K562 (cell line): ENCODE data around the gene LMCD1. TPM values are rescaled to one million over a fixed set of nuclear protein-coding genes. Genes with fewer than 3 reads are reported as not detected.

Experiments used
- IFI16 ChIP-seq: fragments of 250-450 bp; sonication (Bioruptor Pico); IDR thresholded peaks from 2 replicates; pipeline ENCODE4 v2.1.2; 2022; ENCODE audit warnings: mild to moderate bottlenecking, inconsistent platforms
- KHSRP ChIP-seq: fragments of 450-650 bp; IDR thresholded peaks from 2 replicates; pipeline ENCODE4 v1.6.1; 2017
- ZNF668 ChIP-seq: fragments of 250-450 bp; sonication (Bioruptor Pico); IDR thresholded peaks from 2 replicates; pipeline ENCODE4 v1.8.0; 2022; ENCODE audit warnings: mild to moderate bottlenecking, inconsistent platforms
- ZNF696 ChIP-seq: fragments of 250-450 bp; sonication (Bioruptor Pico); conservative IDR thresholded peaks from 2 replicates; pipeline ENCODE4 v1.4.0; 2020; ENCODE audit warnings: mild to moderate bottlenecking, moderate library complexity
- polyA plus RNA-seq, 8 experiments: library from polyadenylated mRNA; depleted of rRNA in 4 of 8; stranded (reverse) in 5 of 8; unstranded in 3 of 8; fragments of >200 nt; fragmentation: Nextera tagmentation in 2 of 8; fragmentation: Illumina TruSeq in 1 of 8; extraction: Ambion mirVana in 2 of 8; extraction: Trizol in 1 of 8; gene quantifications; 2 replicates each; pipeline versions ENCODE4 v1.2.1 to v1.2.3, GENCODE V29; 2011 to 2014; ENCODE audit warnings: inconsistent platforms in 1 of 8, missing spikeins in 1 of 8
- total RNA-seq, 7 experiments: library from RNA; depleted of rRNA in 6 of 7; stranded (reverse); fragments of >200 nt in 6 of 7; fragmentation: Illumina TruSeq in 2 of 7; extraction: Trizol in 2 of 7; gene quantifications; 2 replicates each; pipeline versions ENCODE4 v1.2.1 to v1.2.3, GENCODE V29; 2011 to 2021; ENCODE audit warnings: low replicate concordance in 1 of 7
- TF ChIP-seq, protein P1 (sequence below), 2 experiments: fragments of 450-650 bp; formaldehyde crosslinking in 1 of 2; IDR thresholded peaks; 2 replicates each; pipeline versions ENCODE4 v1.4.0 to v1.6.1; 2014 to 2020; ENCODE audit warnings: mild to moderate bottlenecking in 2 of 2, borderline replicate concordance in 1 of 2, low read depth in 1 of 2

Gene LMCD1
- total and polyA plus RNA-seq, 9 of the 15 experiments (the other 6 are each of a cell fraction or from before 2014, with no cell fraction given) = 0.60 TPM; not detected in 8

DNA sequence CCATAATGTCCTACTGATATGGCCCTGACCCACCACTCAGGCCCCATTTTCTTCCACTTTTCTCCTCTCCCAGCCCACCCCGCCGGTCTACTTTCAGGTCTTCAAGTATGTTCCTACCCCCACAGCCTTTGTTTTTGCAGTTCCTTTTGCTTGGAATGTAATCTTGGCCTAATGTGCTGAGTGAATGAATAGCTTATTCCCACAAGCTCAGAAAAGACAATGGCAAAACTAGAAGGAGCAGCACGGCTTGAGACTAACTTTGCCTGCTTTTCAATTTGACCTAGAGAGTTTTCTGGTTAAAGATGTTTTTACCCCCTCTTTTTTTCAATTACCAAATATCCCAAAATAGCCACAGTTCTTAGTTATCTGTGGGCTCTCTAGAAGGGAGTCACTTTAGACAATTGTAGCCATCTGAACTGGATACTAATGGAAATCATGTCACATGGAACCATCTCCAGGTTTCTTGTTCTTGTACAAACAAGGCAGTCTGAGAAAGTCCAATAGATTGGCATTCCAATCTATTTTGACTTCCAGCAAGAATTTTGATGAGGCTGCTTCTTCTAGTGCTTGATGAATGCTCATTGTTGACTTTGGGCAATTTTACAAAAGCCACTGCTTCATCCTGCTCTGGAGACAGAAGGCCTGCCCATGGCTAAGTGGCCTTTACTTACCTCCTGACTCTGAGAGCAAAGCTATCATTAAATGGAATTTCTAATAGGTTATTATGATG lies 16.3 kb upstream of the LMCD1 start (continued):
- TF ChIP-seq, protein P1, sequence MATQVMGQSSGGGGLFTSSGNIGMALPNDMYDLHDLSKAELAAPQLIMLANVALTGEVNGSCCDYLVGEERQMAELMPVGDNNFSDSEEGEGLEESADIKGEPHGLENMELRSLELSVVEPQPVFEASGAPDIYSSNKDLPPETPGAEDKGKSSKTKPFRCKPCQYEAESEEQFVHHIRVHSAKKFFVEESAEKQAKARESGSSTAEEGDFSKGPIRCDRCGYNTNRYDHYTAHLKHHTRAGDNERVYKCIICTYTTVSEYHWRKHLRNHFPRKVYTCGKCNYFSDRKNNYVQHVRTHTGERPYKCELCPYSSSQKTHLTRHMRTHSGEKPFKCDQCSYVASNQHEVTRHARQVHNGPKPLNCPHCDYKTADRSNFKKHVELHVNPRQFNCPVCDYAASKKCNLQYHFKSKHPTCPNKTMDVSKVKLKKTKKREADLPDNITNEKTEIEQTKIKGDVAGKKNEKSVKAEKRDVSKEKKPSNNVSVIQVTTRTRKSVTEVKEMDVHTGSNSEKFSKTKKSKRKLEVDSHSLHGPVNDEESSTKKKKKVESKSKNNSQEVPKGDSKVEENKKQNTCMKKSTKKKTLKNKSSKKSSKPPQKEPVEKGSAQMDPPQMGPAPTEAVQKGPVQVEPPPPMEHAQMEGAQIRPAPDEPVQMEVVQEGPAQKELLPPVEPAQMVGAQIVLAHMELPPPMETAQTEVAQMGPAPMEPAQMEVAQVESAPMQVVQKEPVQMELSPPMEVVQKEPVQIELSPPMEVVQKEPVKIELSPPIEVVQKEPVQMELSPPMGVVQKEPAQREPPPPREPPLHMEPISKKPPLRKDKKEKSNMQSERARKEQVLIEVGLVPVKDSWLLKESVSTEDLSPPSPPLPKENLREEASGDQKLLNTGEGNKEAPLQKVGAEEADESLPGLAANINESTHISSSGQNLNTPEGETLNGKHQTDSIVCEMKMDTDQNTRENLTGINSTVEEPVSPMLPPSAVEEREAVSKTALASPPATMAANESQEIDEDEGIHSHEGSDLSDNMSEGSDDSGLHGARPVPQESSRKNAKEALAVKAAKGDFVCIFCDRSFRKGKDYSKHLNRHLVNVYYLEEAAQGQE (IDR thresholded peaks at IDR 0.05; ENCODE audit: borderline replicate concordance) = no peak
- TF ChIP-seq, protein P1 (CRISPR knock-in tag; IDR thresholded peaks at IDR 0.05; ENCODE audit: low read depth) = no peak
- TF ChIP-seq ZNF696 = no peak
- TF ChIP-seq KHSRP = no peak
- TF ChIP-seq IFI16 (CRISPR knock-in tag) = no peak
- no peak for TF ChIP-seq ZNF668 (CRISPR knock-in tag)
